ENCODE data around the gene BTBD17. TPM values are rescaled to one million over a fixed set of nuclear protein-coding genes. Genes with fewer than 3 reads are reported as not detected.

BTBD17 gene
- total and polyA plus RNA-seq, 10 of the 15 experiments (the other 5 are each of a cell fraction or from before 2014, with no cell fraction given), result not detected

GRCh38 chr17:74350486-74350885 lies 11.2 kb downstream of the BTBD17 start (continued):
- TF ChIP-seq PRDM15 (CRISPR knock-in tag; IDR thresholded peaks at IDR 0.05), result no peak
- TF ChIP-seq, protein P1, sequence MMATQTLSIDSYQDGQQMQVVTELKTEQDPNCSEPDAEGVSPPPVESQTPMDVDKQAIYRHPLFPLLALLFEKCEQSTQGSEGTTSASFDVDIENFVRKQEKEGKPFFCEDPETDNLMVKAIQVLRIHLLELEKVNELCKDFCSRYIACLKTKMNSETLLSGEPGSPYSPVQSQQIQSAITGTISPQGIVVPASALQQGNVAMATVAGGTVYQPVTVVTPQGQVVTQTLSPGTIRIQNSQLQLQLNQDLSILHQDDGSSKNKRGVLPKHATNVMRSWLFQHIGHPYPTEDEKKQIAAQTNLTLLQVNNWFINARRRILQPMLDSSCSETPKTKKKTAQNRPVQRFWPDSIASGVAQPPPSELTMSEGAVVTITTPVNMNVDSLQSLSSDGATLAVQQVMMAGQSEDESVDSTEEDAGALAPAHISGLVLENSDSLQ (IDR thresholded peaks at IDR 0.05), result no peak
- TF ChIP-seq BCL11A (IDR thresholded peaks at IDR 0.05; ENCODE audit: low read depth, low read length), result no peak
- no peak for TF ChIP-seq DPF2 (IDR thresholded peaks at IDR 0.05)

- Histone ChIP-seq H3K4me3 (no peak overlapping the region), H3K79me2 (ENCODE audit: control insufficient read depth, insufficient read depth, low read length) (no peaks in the 10 kb centered on the region), H3K4me1 (ENCODE audit: control insufficient read depth, insufficient read depth, low read length) (no peaks in the 10 kb centered on the region), H3K9ac (ENCODE audit: control insufficient read depth, insufficient read depth, low read length) (no peak overlapping the region), H2AFZ (ENCODE audit: control insufficient read depth, low read depth, low read length) (no peak overlapping the region), H3K9me3 (replicated peaks; ENCODE audit: control insufficient read depth, insufficient read depth, low read length) (no peaks in the 10 kb centered on the region), H3K27ac (ENCODE audit: control insufficient read depth, insufficient read depth) (no peak overlapping the region), H3K36me3 (ENCODE audit: control insufficient read depth in 2 of 2, insufficient read depth in 2 of 2, low read length in 1 of 2) (no peaks in the 10 kb centered on the region), H3K4me2 (ENCODE audit: control insufficient read depth, insufficient read depth) (no peak overlapping the region), H3K27me3 (replicated peaks in 1 of 2; ENCODE audit: control insufficient read depth in 2 of 2, insufficient read depth in 2 of 2, low read length in 1 of 2) (peaks cover 3% of the 10 kb centered on the region in 2 experiments; a peak in 3 of 4 replicates), H4K20me1 (ENCODE audit: control insufficient read depth, insufficient read depth) (no peaks in the 10 kb centered on the region)
- in situ Hi-C loops (cut with MboI) (no loop called here), intact Hi-C loops (cut with micrococcal nuclease; ENCODE audit: unreplicated experiment) (no loop called here)
- no peak for ATAC-seq
- no peak for DNase-seq (ENCODE audit: low read depth, low spot score)
- ChIA-PET CTCF (no interaction called here), SMC1A (ENCODE audit: uncharacterized antibody, unreplicated experiment) (no interaction called here), RAD21 (ENCODE audit: unreplicated experiment) (no interaction called here), POLR2A (no interaction called here)
- no TSS peak for BruUV-seq (replicated peaks)
- FAIRE-seq, result no peak
- 52% methylated on average over 18 of the region's 19 CpGs for WGBS (ENCODE audit: insufficient coverage, insufficient replicate concordance, low lambda C conversion rate, missing lambda C conversion rate)
- TF ChIP-seq HDAC2 (IDR thresholded peaks at IDR 0.05) (no peak), PML (IDR thresholded peaks at IDR 0.05; ENCODE audit: low read length) (no peak), EP300 (IDR thresholded peaks at IDR 0.05; ENCODE audit: borderline replicate concordance in 1 of 2, control insufficient read depth in 1 of 2, low read depth in 2 of 2, low read length in 2 of 2) (no peak), HDAC6 (IDR thresholded peaks at IDR 0.05; ENCODE audit: unreplicated experiment) (no peak), ZNF274 (IDR thresholded peaks at IDR 0.05; ENCODE audit: insufficient read depth, insufficient read length) (no peak), RUNX3 (IDR thresholded peaks at IDR 0.05; ENCODE audit: low read length) (no peak), RBBP5 (conservative IDR thresholded peaks at IDR 0.05) (no peak), FOXK2 (IDR thresholded peaks at IDR 0.05) (no peak), SMAD1 (IDR thresholded peaks at IDR 0.05; ENCODE audit: low read depth, partially characterized antibody) (no peak), NRF1 (conservative IDR thresholded peaks at IDR 0.05; ENCODE audit: low read depth, low read length) (no peak), NKRF (conservative IDR thresholded peaks at IDR 0.05) (no peak), KAT2A (conservative IDR thresholded peaks at IDR 0.05; ENCODE audit: control insufficient read depth, low read depth, low read length) (no peak)
Measured at GRCh38 chr17:74349120-74349519, 12.5 kb downstream of the BTBD17 start.

Data from GM12878 (cell line).